CD4-positive, alpha-beta T cell (primary cell): ENCODE results near the gene PGM2L1. TPM values are rescaled to one million over a fixed set of nuclear protein-coding genes. Genes with fewer than 3 reads are reported as not detected.

ENCODE experiments used
- ATAC-seq: fragments of 200-7000 bp; cut with Tn5 transposase; one replicate; pipeline ENCODE4 v1.10.0; 2022; ENCODE audit warnings: mild to moderate bottlenecking; ENCODE audit not compliant: poor library complexity
- CTCF ChIA-PET: fragments of 350-600 bp; sonication (Branson Sonifier 250); formaldehyde crosslinking; loops from one replicate; lab custom pipeline; 2021; ENCODE audit warnings: antibody characterized with exemption, inconsistent platforms; lab: Charles Lee
- POLR2A ChIA-PET: fragments of 350-600 bp; sonication (Branson Sonifier 250); formaldehyde crosslinking; loops from one replicate; lab custom pipeline; 2021; ENCODE audit warnings: antibody characterized with exemption, inconsistent platforms; lab: Charles Lee
- DNase-seq, 14 experiments: peaks; one replicate each; pipeline ENCODE4 v3.0.0-alpha.2; 2013 to 2020; ENCODE audit warnings: mixed read lengths in 2 of 14
- H3K27ac ChIP-seq, 2 donors: one replicate each; pipeline versions ENCODE4 v1.5.1 to v1.7.0; 2013; ENCODE audit warnings: low read length in 2 of 2, low read depth in 1 of 2, mild to moderate bottlenecking in 1 of 2
- H3K27me3 ChIP-seq, 2 experiments: 1 replicate in 1 of 2; 2 replicates in 1 of 2; pipeline versions ENCODE4 v1.6.1 to v1.7.0; 2013; ENCODE audit warnings: low read length in 2 of 2, control low read depth in 1 of 2, mild to moderate bottlenecking in 1 of 2, moderate library complexity in 1 of 2; ENCODE audit not compliant: insufficient read depth in 2 of 2, control insufficient read depth in 1 of 2
- H3K36me3 ChIP-seq: one replicate; pipeline ENCODE4 v1.6.1; 2013; ENCODE audit warnings: low read length, control low read depth; ENCODE audit not compliant: insufficient read depth
- H3K4me1 ChIP-seq: one replicate; pipeline ENCODE4 v1.6.1; 2013; ENCODE audit warnings: low read length, control low read depth; ENCODE audit not compliant: insufficient read depth
- H3K4me3 ChIP-seq: one replicate; pipeline ENCODE4 v1.5.1; 2013; ENCODE audit warnings: mild to moderate bottlenecking, low read length, moderate library complexity
- H3K9me3 ChIP-seq, 2 experiments: 1 replicate in 1 of 2; 2 replicates in 1 of 2; pipeline versions ENCODE4 v1.6.1 to v1.7.0; 2013; ENCODE audit warnings: low read length in 2 of 2, mild to moderate bottlenecking in 2 of 2, control low read depth in 1 of 2, moderate library complexity in 1 of 2; ENCODE audit not compliant: control insufficient read depth in 1 of 2, insufficient read depth in 1 of 2
- H3K27ac Mint-ChIP-seq: one replicate; pipeline ENCODE4 v1.8.0; 2020; ENCODE audit warnings: mixed read lengths
- H3K27me3 Mint-ChIP-seq: one replicate; pipeline ENCODE4 v1.8.0; 2021; ENCODE audit warnings: mixed read lengths
- H3K36me3 Mint-ChIP-seq: one replicate; pipeline ENCODE4 v1.8.0; 2021; ENCODE audit warnings: low read depth, mixed read lengths
- H3K4me1 Mint-ChIP-seq: one replicate; pipeline ENCODE4 v1.8.0; 2021; ENCODE audit warnings: low read depth, mixed read lengths
- H3K4me3 Mint-ChIP-seq: one replicate; pipeline ENCODE4 v1.8.0; 2020; ENCODE audit warnings: mild to moderate bottlenecking, mixed read lengths
- H3K9me3 Mint-ChIP-seq: one replicate; pipeline ENCODE4 v1.8.0; 2020; ENCODE audit warnings: mixed read lengths
- intact Hi-C, 2 experiments: fragments of 100-400 bp; cut with DNase I in 1 of 2; cut with micrococcal nuclease in 1 of 2; formaldehyde crosslinking; loops; one replicate each; pipeline versions ENCODE4 v1.15.1 to v1.9.0; 2023 to 2025; cut with DNase I, micrococcal nuclease
- total RNA-seq, 174 experiments: library from RNA in 2 of 174; stranded (reverse) in 2 of 174; gene quantifications; one replicate each; pipeline ENCODE4 v1.2.3 and lab custom pipeline; 2021 to 2026
- TF ChIP-seq, protein P1 (sequence below): fragments of 200-600 bp; IDR thresholded peaks from one replicate; pipeline ENCODE4 v1.8.0; 2022; ENCODE audit warnings: antibody characterized with exemption, mild to moderate bottlenecking

Gene PGM2L1
- total RNA-seq, 2 experiments from 2014 or later = 10.2 to 11.8 TPM

DNA sequence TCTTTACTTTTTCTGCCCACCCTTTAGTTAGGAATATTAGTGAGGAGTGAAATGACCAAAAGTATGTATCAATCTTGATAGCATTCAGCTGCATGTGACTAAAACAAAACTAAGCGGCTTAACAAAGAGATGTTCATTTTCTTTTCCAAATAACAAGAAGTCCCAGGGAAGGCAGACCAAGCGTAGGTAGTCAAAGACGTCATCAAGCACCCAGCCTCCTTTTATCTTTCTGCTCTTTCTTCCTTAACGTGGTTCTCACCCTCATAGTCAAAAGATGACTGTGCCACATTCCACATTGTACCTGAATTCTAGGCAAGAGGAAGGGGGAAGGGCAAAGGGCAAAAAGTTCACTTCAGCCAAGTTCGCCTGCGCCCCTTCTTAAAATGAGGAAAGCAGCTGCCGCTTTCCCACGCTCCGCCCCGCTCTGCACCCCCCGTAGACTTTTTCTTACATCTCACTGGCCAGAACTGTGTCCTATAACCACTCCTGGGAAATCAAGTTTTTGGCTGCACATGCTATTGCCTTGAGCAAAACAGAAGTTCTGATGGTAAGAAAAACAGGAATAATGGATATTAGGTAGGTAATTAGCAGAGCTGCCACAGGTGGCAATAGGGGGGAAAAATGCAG lies 14.6 kb upstream of the PGM2L1 start:
- Histone ChIP-seq H3K4me1 (peaks cover 9% of the 10 kb centered on the region), H3K27me3 (no peaks in the 10 kb centered on the region), H3K4me3 (no peak overlapping the region), H3K9me3 (no peaks in the 10 kb centered on the region), H3K27ac (no peak overlapping the region), H3K36me3 (no peaks in the 10 kb centered on the region)
- CTCF ChIA-PET = interaction anchor here (1.5 to 1.9 kb wide), 2 partner anchors 23 to 36 kb away, joined by 4 to 5 read pairs; no protein-coding TSS in a partner anchor
- Mint-ChIP-seq H3K27ac (no peak overlapping the region), H3K4me1 (peaks cover 19% of the 10 kb centered on the region), H3K27me3 (no peaks in the 10 kb centered on the region), H3K4me3 (no peak overlapping the region), H3K36me3 (no peaks in the 10 kb centered on the region), H3K9me3 (no peaks in the 10 kb centered on the region)
- POLR2A ChIA-PET = no interaction called here
- intact Hi-C loops = no loop called here
- ATAC-seq (no peak), DNase-seq (no peak)
- TF ChIP-seq, protein P1, sequence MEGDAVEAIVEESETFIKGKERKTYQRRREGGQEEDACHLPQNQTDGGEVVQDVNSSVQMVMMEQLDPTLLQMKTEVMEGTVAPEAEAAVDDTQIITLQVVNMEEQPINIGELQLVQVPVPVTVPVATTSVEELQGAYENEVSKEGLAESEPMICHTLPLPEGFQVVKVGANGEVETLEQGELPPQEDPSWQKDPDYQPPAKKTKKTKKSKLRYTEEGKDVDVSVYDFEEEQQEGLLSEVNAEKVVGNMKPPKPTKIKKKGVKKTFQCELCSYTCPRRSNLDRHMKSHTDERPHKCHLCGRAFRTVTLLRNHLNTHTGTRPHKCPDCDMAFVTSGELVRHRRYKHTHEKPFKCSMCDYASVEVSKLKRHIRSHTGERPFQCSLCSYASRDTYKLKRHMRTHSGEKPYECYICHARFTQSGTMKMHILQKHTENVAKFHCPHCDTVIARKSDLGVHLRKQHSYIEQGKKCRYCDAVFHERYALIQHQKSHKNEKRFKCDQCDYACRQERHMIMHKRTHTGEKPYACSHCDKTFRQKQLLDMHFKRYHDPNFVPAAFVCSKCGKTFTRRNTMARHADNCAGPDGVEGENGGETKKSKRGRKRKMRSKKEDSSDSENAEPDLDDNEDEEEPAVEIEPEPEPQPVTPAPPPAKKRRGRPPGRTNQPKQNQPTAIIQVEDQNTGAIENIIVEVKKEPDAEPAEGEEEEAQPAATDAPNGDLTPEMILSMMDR = no peak

DNA sequence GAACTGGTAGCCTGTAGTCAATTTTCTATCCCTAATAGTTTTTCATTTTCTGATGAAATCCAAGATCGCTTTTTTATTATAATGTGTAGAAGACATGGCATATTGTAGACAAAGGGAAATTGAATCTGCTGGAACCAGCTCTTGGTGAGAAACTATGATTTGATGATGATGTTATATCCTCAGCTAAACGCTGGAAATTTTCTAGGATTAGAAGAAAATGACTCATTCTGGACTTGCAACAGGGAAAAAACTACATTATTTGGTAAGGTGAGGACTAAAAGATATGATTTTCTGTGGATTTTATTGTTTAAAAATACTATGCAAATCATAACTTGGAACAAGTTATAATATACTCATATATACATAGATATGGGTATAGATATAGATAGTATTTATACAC lies 14.1 kb upstream of the PGM2L1 start:
- Histone ChIP-seq H3K36me3 (no peaks in the 10 kb centered on the region), H3K4me3 (no peak overlapping the region), H3K4me1 (peaks cover 5% of the 10 kb centered on the region), H3K9me3 (no peaks in the 10 kb centered on the region), H3K27me3 (no peaks in the 10 kb centered on the region), H3K27ac (no peak overlapping the region)
- Mint-ChIP-seq H3K9me3 (no peaks in the 10 kb centered on the region), H3K4me1 (peaks cover 14% of the 10 kb centered on the region), H3K36me3 (no peaks in the 10 kb centered on the region), H3K4me3 (no peak overlapping the region), H3K27me3 (no peaks in the 10 kb centered on the region), H3K27ac (no peak overlapping the region)
- DNase-seq (no peak), ATAC-seq (no peak)
- TF ChIP-seq, protein P1 = no peak
- CTCF ChIA-PET = interaction anchor here (1.5 to 1.9 kb wide), 2 partner anchors 23 to 37 kb away, joined by 4 to 5 read pairs; no protein-coding TSS in a partner anchor
- intact Hi-C loops = no loop called here
- POLR2A ChIA-PET = no interaction called here

DNA sequence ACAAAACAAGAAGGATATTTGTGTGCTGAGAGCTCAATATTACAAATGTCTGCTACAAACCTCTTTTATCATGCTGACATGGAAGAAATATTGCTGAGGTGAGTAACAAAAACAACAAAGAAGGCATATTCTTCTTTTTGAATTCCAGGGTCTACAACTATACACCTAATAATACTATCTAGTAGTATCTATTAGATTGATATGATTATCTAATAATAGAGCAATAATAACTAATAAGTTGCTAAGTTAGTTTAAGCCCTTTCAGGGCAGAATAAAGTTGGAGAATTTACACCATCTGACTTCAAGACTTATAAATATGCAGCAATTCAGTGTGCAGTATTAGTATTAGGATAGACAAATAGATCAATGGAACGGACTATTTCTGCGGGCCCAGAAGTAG lies 11.4 kb upstream of the PGM2L1 start:
- intact Hi-C loops = no loop called here

More for the DNA sequence above, 11.4 kb upstream of the PGM2L1 start:
- Histone ChIP-seq H3K36me3 (no peaks in the 10 kb centered on the region), H3K9me3 (no peaks in the 10 kb centered on the region), H3K27me3 (no peaks in the 10 kb centered on the region), H3K27ac (no peak overlapping the region), H3K4me3 (no peak overlapping the region), H3K4me1 (no peaks in the 10 kb centered on the region)
- H3K27me3 Mint-ChIP-seq = no peaks in the 10 kb centered on the region
- ChIA-PET POLR2A (no interaction called here), CTCF (no interaction called here)
- no peak for DNase-seq
- no peak overlapping the region for H3K4me3 Mint-ChIP-seq
- no peaks in the 10 kb centered on the region for H3K9me3 Mint-ChIP-seq
- H3K27ac Mint-ChIP-seq = no peak overlapping the region
- H3K4me1 Mint-ChIP-seq = no peaks in the 10 kb centered on the region
- ATAC-seq = no peak
- TF ChIP-seq, protein P1 = no peak
- H3K36me3 Mint-ChIP-seq = no peaks in the 10 kb centered on the region
